Bone marrow (tissue), 2 donors: ENCODE data around the gene USP53.
"Not testable (repeated sequence)": the region's sequence is repeated elsewhere in the genome, so short reads cannot be mapped to it uniquely, and the experiment has no call there.

ENCODE experiments used
- DNase-seq, 2 donors: peaks; one replicate each; lab custom pipeline; 2025; lab: John Stamatoyannopoulos, UW

Gene USP53

DNA sequence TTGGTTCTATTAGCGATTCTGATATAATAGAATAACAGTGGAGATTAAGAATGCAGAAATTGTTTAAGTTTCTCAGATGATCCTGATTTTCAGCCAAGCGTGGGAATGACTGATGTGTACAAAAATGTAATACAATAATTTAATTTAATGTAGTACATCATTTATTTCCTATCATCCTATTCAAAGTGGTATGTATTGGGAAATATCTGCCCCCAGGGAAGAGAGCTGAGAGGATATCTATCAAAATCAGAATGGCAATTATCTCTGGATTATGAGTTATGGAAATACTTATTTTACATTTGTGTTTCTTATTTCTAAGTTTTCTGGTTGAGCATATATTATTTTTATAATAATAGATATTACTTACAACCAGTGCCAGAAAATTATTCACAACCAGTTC is 105.5 kb downstream of the USP53 start:
- DNase-seq: no peak

GRCh38 chr4:119321921-119322687 is 109.6 kb downstream of the USP53 start, which contains the start of gene FABP2:
Gene FABP2 (minus strand): TSS chr4:119322138. CDS start chr4:119322102, 36 bp downstream.
- no peak for DNase-seq

GRCh38 chr4:119328695-119329094 is 116.2 kb downstream of the USP53 start:
- DNase-seq: no peak

DNA sequence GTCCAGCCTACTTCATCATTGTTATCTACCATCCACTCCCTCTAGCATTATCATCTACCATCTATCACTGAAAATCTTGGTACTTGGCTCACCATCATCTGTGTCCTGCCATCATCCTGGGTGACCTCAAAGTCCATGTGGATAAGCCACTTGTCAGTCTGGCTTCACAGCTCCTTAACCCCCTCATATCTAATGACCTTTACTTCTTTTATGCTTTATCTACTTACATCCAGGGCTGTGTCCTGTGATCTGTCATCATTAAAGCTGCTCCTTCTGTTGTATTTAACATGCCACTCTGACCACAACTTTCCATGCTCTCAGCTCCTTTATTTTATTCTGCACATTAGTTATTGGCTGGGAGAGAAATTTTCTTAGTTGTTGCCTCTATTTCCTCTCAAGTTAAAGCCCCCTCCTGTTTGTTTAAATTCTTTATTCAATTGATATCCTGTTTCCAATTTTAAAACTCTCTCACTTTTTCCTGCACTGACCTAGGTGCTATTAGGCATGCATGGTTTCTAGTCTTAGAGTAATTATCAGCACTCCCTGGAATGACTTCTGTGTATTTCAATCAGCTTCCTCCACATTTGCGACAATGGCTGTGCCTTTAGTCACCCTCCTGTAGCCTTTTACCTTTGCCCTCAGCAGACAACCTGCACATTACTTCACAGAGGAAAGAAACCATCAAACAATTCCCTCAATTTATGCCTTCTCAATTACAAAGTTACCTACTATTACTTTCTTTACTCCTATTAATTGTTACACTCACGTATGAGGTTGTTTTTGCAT is 117.5 kb downstream of the USP53 start:
- no peak for DNase-seq

GRCh38 chr4:119336332-119336979 is 123.9 kb downstream of the USP53 start:
- not testable (repeated sequence) for DNase-seq

- no peak for DNase-seq
Measured at GRCh38 chr4:119337010-119337409, 124.5 kb downstream of the USP53 start.

DNA sequence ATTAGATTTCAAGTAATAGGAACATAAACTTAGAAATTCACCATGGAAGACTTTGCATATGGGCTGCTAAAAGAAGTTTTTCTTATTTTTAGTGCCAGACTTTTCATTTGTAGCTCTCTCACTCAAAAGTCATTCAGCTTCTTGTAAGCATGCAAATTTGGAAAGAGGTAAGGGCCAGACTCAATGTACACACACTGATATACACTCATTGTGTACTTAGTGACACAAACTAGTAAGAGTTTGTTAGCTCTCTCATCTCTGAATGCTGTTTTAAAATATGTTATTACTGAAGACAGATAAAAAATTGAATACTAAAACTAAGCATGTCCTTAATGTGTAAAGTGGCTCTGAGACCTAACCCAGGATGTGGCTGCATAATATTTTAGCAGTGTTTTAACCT is 127.4 kb downstream of the USP53 start:
- not testable (repeated sequence) for DNase-seq

GRCh38 chr4:119343293-119343692 is 130.8 kb downstream of the USP53 start:
- DNase-seq: not testable (repeated sequence)
